A673 (cell line): ENCODE data around the gene LEFTY1. TPM values are rescaled to one million over a fixed set of nuclear protein-coding genes. Genes with fewer than 3 reads are reported as not detected.

Source experiments
- BruUV-seq: library from RNA; stranded (reverse); fragments of 400-500 nt; replicated peaks from 2 replicates; lab custom pipeline; 2021; lab: Mats Ljungman, UMichigan
- CTCF ChIA-PET: fragments of 300-600 bp; sonication (Branson Sonifier 250); formaldehyde crosslinking; loops from one replicate; lab custom pipeline; 2022; ENCODE audit warnings: antibody characterized with exemption; lab: Charles Lee
- POLR2A ChIA-PET: fragments of 300-600 bp; sonication (Branson Sonifier 250); formaldehyde crosslinking; loops from one replicate; lab custom pipeline; 2022; ENCODE audit warnings: antibody characterized with exemption; ENCODE audit not compliant: low non-redundant PET; lab: Charles Lee
- DNase-seq: peaks from one replicate; pipeline ENCODE4 v3.0.0-alpha.2; 2015; ENCODE audit warnings: low spot score
- H3K27ac ChIP-seq: fragments of 200-600 bp; sonication (generic); 2 replicates; pipeline ENCODE4 v1.5.1; 2016; ENCODE audit warnings: mixed run types, low read depth, mild to moderate bottlenecking, mixed read lengths, antibody characterized with exemption, low read length; ENCODE audit not compliant: poor library complexity, severe bottlenecking
- H3K27me3 ChIP-seq: fragments of 200-600 bp; sonication (generic); replicated peaks from 2 replicates; pipeline ENCODE4 v1.6.1; 2017; ENCODE audit warnings: mixed run types, low read depth, mild to moderate bottlenecking, mixed read lengths, antibody characterized with exemption, low read length; ENCODE audit not compliant: insufficient read depth, poor library complexity
- H3K36me3 ChIP-seq: fragments of 200-600 bp; sonication (generic); 2 replicates; pipeline ENCODE4 v1.6.1; 2016; ENCODE audit warnings: mixed run types, mild to moderate bottlenecking, mixed read lengths, antibody characterized with exemption, low read length; ENCODE audit not compliant: insufficient read depth, poor library complexity, severe bottlenecking
- H3K4me1 ChIP-seq: fragments of 200-600 bp; sonication (generic); 2 replicates; pipeline ENCODE4 v1.6.1; 2017; ENCODE audit warnings: mixed run types, mild to moderate bottlenecking, mixed read lengths, antibody characterized with exemption, low read length; ENCODE audit not compliant: insufficient read depth, poor library complexity, severe bottlenecking
- H3K4me3 ChIP-seq: fragments of 200-600 bp; sonication (generic); 2 replicates; pipeline ENCODE4 v1.5.1; 2016; ENCODE audit warnings: low read depth, mixed run types, mild to moderate bottlenecking, mixed read lengths, low read length; ENCODE audit not compliant: poor library complexity, severe bottlenecking
- H3K9me3 ChIP-seq: fragments of 200-600 bp; sonication (generic); 2 replicates; pipeline ENCODE4 v1.6.1; 2016; ENCODE audit warnings: mixed run types, low read depth, mild to moderate bottlenecking, mixed read lengths, antibody characterized with exemption, low read length; ENCODE audit not compliant: poor library complexity, severe bottlenecking
- EZH2 ChIP-seq: fragments of 200-600 bp; sonication (generic); IDR thresholded peaks from 2 replicates; pipeline ENCODE4 v1.6.1; 2017; ENCODE audit warnings: borderline replicate concordance, low read depth, mild to moderate bottlenecking, mixed read lengths, antibody characterized with exemption, low read length; ENCODE audit not compliant: poor library complexity, severe bottlenecking
- intact Hi-C: fragments of 100-400 bp; cut with micrococcal nuclease; formaldehyde crosslinking; loops from one replicate; pipeline ENCODE4 v1.10.0; 2022; ENCODE audit not compliant: unreplicated experiment
- total RNA-seq: library from RNA; stranded (reverse); gene quantifications from 2 replicates; pipeline ENCODE4 v1.2.3, GENCODE V29; 2021
- TF ChIP-seq, protein P1 (sequence below): fragments of 300-800, 200-600 bp; sonication (generic); conservative IDR thresholded peaks from 2 replicates; pipeline ENCODE4 v1.5.1; 2017; ENCODE audit warnings: low read depth, mild to moderate bottlenecking, antibody characterized with exemption, low read length, moderate library complexity, mixed read lengths

LEFTY1 gene
- total RNA-seq, 1 experiment from 2014 or later, result not detected

DNA sequence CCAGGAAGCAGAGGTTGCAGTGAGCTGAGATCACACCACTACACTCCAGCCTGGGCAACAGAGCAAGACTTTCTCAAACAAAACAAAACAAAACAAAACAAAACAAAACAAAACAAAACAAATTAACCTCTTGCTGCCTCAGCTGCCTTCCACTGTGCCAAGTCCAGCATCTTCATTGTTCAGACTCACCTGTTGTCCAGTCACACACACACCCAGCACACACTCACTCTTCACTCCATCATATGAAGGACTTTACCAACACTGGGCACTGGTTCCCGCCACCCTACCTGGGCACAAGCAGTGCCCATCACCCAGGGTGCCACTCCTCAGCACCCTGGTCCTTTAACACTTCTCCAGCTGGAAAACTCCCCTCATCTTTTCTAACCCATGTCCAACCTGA lies 20.5 kb upstream of the LEFTY1 start:
- ChIA-PET POLR2A (no interaction called here), CTCF (interaction anchor here (0.9 kb wide), 1 partner anchor 435 kb away, joined by 3 read pairs; no protein-coding TSS in a partner anchor)
- Histone ChIP-seq H3K27me3 (no peaks in the 10 kb centered on the region), H3K27ac (no peak overlapping the region), H3K4me3 (no peak overlapping the region), H3K9me3 (no peaks in the 10 kb centered on the region), H3K4me1 (no peaks in the 10 kb centered on the region), H3K36me3 (no peaks in the 10 kb centered on the region)
- intact Hi-C loops, result no loop called here
- no peak for DNase-seq
- no peak for TF ChIP-seq EZH2
- TF ChIP-seq, protein P1, sequence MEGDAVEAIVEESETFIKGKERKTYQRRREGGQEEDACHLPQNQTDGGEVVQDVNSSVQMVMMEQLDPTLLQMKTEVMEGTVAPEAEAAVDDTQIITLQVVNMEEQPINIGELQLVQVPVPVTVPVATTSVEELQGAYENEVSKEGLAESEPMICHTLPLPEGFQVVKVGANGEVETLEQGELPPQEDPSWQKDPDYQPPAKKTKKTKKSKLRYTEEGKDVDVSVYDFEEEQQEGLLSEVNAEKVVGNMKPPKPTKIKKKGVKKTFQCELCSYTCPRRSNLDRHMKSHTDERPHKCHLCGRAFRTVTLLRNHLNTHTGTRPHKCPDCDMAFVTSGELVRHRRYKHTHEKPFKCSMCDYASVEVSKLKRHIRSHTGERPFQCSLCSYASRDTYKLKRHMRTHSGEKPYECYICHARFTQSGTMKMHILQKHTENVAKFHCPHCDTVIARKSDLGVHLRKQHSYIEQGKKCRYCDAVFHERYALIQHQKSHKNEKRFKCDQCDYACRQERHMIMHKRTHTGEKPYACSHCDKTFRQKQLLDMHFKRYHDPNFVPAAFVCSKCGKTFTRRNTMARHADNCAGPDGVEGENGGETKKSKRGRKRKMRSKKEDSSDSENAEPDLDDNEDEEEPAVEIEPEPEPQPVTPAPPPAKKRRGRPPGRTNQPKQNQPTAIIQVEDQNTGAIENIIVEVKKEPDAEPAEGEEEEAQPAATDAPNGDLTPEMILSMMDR, result no peak
- BruUV-seq, result no TSS peak

DNA sequence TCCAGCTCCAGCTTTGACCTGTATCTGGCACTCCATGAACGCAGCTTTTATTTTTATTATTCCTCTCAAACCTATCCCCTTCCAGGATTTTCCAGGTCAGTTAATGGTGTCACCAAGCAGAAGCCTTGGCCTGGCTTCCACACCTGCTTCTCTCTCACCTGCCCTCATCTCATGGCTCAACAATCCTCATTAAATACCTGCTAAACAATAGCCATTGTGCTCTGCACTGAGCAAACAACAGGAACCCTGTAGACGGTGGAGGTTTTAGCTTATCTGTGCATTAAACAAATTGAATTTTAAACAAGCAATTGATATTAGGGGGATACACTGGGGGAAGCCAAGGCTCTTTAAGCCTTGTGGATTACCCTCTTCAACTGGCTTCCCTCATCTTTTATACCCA lies 19.8 kb upstream of the LEFTY1 start:
- Histone ChIP-seq H3K9me3 (no peaks in the 10 kb centered on the region), H3K27me3 (no peaks in the 10 kb centered on the region), H3K4me3 (no peak overlapping the region), H3K27ac (no peak overlapping the region), H3K36me3 (no peaks in the 10 kb centered on the region), H3K4me1 (no peaks in the 10 kb centered on the region)
- BruUV-seq, result no TSS peak
- POLR2A ChIA-PET, result no interaction called here
- CTCF ChIA-PET, result no interaction called here
- no peak for DNase-seq
- intact Hi-C loops, result no loop called here
- no peak for TF ChIP-seq EZH2
- TF ChIP-seq, protein P1, result no peak

DNA sequence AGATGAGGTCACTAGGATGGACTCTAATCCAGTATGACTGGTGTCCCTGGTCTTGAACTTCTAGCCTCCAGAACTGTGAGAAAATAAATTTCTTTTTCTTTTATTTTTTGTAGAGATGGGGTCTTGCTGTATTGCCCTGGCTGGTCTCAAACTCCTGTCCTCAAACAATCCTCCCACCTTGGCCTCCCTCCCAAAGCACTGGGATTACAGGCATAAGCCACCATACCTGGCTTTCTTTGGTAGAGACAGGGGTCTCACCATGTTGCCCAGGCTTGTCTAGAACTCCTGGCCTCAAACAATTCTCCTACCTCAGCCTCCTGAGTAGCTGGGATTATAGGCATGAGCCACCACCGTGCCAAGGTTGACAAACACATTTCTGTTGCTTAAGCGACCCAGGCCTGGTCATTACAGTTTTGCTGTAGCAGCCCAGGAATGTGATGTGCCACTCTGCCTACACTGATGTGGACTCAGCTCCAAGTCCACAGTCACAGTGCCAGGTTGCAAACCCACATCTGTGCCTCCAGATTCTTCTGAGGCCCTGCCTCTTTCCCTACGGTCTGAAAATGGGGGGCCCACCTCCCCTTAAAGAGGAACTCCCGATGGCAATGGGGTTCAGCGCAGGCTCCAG lies 19.2 kb upstream of the LEFTY1 start:
- intact Hi-C loops, result no loop called here
- TF ChIP-seq, protein P1, result no peak
- TF ChIP-seq EZH2, result no peak
- H3K27ac ChIP-seq, result no peak overlapping the region
- DNase-seq, result no peak
- no TSS peak for BruUV-seq
- no peak overlapping the region for H3K4me3 ChIP-seq
- H3K4me1 ChIP-seq, result no peaks in the 10 kb centered on the region
- ChIA-PET POLR2A (no interaction called here), CTCF (no interaction called here)
- no peaks in the 10 kb centered on the region for H3K36me3 ChIP-seq
- no peaks in the 10 kb centered on the region for H3K9me3 ChIP-seq
- no peaks in the 10 kb centered on the region for H3K27me3 ChIP-seq
